GM23338 (cell line): ENCODE data around the gene DNAH8. TPM values are rescaled to one million over a fixed set of nuclear protein-coding genes. Genes with fewer than 3 reads are reported as not detected.

Experiments used
- ATAC-seq: fragments of 200-7000 bp; cut with Tn5 transposase; 3 replicates; pipeline ENCODE4 v1.9.1; 2020
- DNase-seq: peaks from one replicate; pipeline ENCODE4 v3.0.0-alpha.2; 2015; ENCODE audit warnings: low spot score
- H2AFZ ChIP-seq: fragments of 200-600 bp; sonication (generic); 2 replicates; pipeline ENCODE4 v1.8.0; 2016; ENCODE audit warnings: antibody characterized with exemption, mild to moderate bottlenecking, moderate library complexity
- H3F3A ChIP-seq: fragments of 200-600 bp; sonication (generic); replicated peaks from 2 replicates; pipeline ENCODE4 v1.8.0; 2017; ENCODE audit warnings: antibody characterized with exemption, mixed run types, low read depth
- H3K27ac ChIP-seq: fragments of 200-600 bp; sonication (generic); 2 replicates; pipeline ENCODE4 v1.6.1; 2016; ENCODE audit warnings: low read depth
- H3K27me3 ChIP-seq: fragments of 200-600 bp; sonication (generic); 2 replicates; pipeline ENCODE4 v1.8.0; 2016; ENCODE audit warnings: mild to moderate bottlenecking, mixed run types, moderate library complexity; ENCODE audit not compliant: insufficient read depth
- H3K36me3 ChIP-seq: fragments of 200-600 bp; sonication (generic); 2 replicates; pipeline ENCODE4 v1.8.0; 2016; ENCODE audit warnings: mild to moderate bottlenecking; ENCODE audit not compliant: insufficient read depth
- H3K4me1 ChIP-seq: fragments of 200-600 bp; sonication (generic); 2 replicates; pipeline ENCODE4 v1.8.0; 2016; ENCODE audit warnings: mild to moderate bottlenecking, moderate library complexity; ENCODE audit not compliant: insufficient read depth
- H3K4me2 ChIP-seq: fragments of 200-600 bp; sonication (generic); 2 replicates; pipeline ENCODE4 v1.7.1; 2017; ENCODE audit warnings: mixed run types
- H3K4me3 ChIP-seq: fragments of 200-600 bp; sonication (generic); 2 replicates; pipeline ENCODE4 v1.6.1; 2016; ENCODE audit warnings: mixed run types
- H3K79me2 ChIP-seq: fragments of 200-600 bp; sonication (generic); replicated peaks from 2 replicates; pipeline ENCODE4 v1.8.0; 2017; ENCODE audit warnings: mild to moderate bottlenecking; ENCODE audit not compliant: insufficient read depth
- H3K9me2 ChIP-seq: fragments of 200-600 bp; sonication (generic); 2 replicates; pipeline ENCODE4 v1.8.0; 2017; ENCODE audit not compliant: insufficient read depth
- H4K20me1 ChIP-seq: fragments of 200-600 bp; sonication (generic); replicated peaks from 2 replicates; pipeline ENCODE4 v1.8.0; 2017; ENCODE audit warnings: mild to moderate bottlenecking; ENCODE audit not compliant: insufficient read depth
- H3K27ac Mint-ChIP-seq: 2 replicates; pipeline ENCODE4 v1.8.0; 2020; ENCODE audit warnings: inconsistent platforms, mild to moderate bottlenecking, moderate library complexity, mixed read lengths
- H3K27me3 Mint-ChIP-seq: 3 replicates; pipeline ENCODE4 v1.8.0; 2022; ENCODE audit warnings: low read depth, mild to moderate bottlenecking, moderate library complexity, mixed read lengths, inconsistent platforms; ENCODE audit not compliant: insufficient read depth, poor library complexity
- H3K36me3 Mint-ChIP-seq: 3 replicates; pipeline ENCODE4 v1.8.0; 2021; ENCODE audit warnings: low read depth, mild to moderate bottlenecking, inconsistent platforms, moderate library complexity, mixed read lengths
- H3K4me1 Mint-ChIP-seq: 3 replicates; pipeline ENCODE4 v1.8.0; 2020; ENCODE audit warnings: mild to moderate bottlenecking, inconsistent platforms, mixed read lengths
- H3K4me3 Mint-ChIP-seq: 3 replicates; pipeline ENCODE4 v1.8.0; 2021; ENCODE audit warnings: moderate library complexity, mild to moderate bottlenecking, inconsistent platforms, mixed read lengths
- H3K9me3 Mint-ChIP-seq: 3 replicates; pipeline ENCODE4 v1.8.0; 2020; ENCODE audit warnings: moderate library complexity, mild to moderate bottlenecking, inconsistent platforms, mixed read lengths
- EZH2 ChIP-seq: fragments of 200-600 bp; sonication (generic); IDR thresholded peaks from one replicate; pipeline ENCODE4 v1.8.0; 2017; ENCODE audit warnings: antibody characterized with exemption, mild to moderate bottlenecking, low read depth; ENCODE audit not compliant: unreplicated experiment
- EZH2phosphoT487 ChIP-seq: fragments of 200-600 bp; sonication (generic); IDR thresholded peaks from one replicate; pipeline ENCODE4 v1.8.1; 2018; ENCODE audit warnings: antibody characterized with exemption; ENCODE audit not compliant: unreplicated experiment
- JUNB ChIP-seq: IDR thresholded peaks from one replicate; pipeline ENCODE4 v1.6.1; 2016; ENCODE audit warnings: antibody characterized with exemption; ENCODE audit not compliant: unreplicated experiment
- NANOG ChIP-seq: IDR thresholded peaks from 2 replicates; pipeline ENCODE4 v1.6.1; 2016; ENCODE audit warnings: antibody characterized with exemption, borderline replicate concordance
- POLR2AphosphoS5 ChIP-seq: IDR thresholded peaks from 2 replicates; pipeline ENCODE4 v1.6.1; 2016; ENCODE audit warnings: antibody characterized with exemption, low read depth
- ZNF114 ChIP-seq: fragments of 250-450 bp; sonication (Bioruptor Pico); IDR thresholded peaks from 2 replicates; pipeline ENCODE4 v1.5.0; 2020; ENCODE audit warnings: mild to moderate bottlenecking, moderate library complexity
- polyA plus RNA-seq: library from polyadenylated mRNA; unstranded; fragments of >200 nt; fragmentation: Nextera tagmentation; extraction: Ambion mirVana; gene quantifications from 2 replicates; pipeline ENCODE4 v1.2.1, GENCODE V29; 2016
- total RNA-seq: library from RNA; depleted of rRNA; stranded (reverse); fragments of >200 nt; shearing (Covaris generic); gene quantifications from 2 replicates; pipeline ENCODE4 v1.2.3, GENCODE V29; 2014
- TF ChIP-seq, protein P1 (sequence below): IDR thresholded peaks from one replicate; pipeline ENCODE4 v1.6.1; 2018; ENCODE audit warnings: antibody characterized with exemption; ENCODE audit not compliant: unreplicated experiment
- TF ChIP-seq, protein P2 (sequence below): IDR thresholded peaks from 2 replicates; pipeline ENCODE4 v1.6.1; 2016; ENCODE audit warnings: antibody characterized with exemption
- TF ChIP-seq, protein P3 (sequence below): fragments of 250-450 bp; sonication (Bioruptor Pico); IDR thresholded peaks from 2 replicates; pipeline ENCODE4 v1.5.0; 2020; ENCODE audit warnings: mild to moderate bottlenecking, moderate library complexity
- TF ChIP-seq, protein P4 (sequence below), 2 experiments: fragments of 200-600 bp in 1 of 2; sonication (generic) in 1 of 2; conservative IDR thresholded peaks; 2 replicates each; pipeline versions ENCODE4 v1.5.1 to v1.6.1; 2016 to 2017; ENCODE audit warnings: antibody characterized with exemption in 2 of 2, low read depth in 2 of 2, mild to moderate bottlenecking in 2 of 2, moderate library complexity in 1 of 2

DNAH8 gene
- total and polyA plus RNA-seq, 2 experiments from 2014 or later: 0.02 TPM; not detected in 1

DNA sequence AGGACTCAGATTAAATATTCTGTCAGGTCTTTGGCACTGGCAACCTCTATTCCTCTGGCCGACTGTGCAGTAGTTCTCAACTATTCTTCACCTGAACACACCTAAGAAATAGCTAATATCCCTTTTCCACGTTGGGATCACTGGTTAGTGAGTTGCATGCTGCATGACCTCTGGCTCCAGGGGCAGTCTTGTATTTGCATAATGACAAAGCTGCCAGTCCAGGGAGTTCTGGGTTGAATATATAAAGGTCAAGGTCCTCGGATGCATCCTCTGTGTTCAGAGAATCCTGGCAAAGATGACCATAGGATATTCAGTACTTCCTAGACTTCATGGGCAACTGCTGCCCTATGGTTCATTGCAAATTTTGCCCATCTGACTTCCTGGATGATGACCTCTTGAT lies 131.2 kb downstream of the DNAH8 start:
- H3K9me2 ChIP-seq: no peaks in the 10 kb centered on the region
- ATAC-seq: no peak
- H3K4me2 ChIP-seq: no peak overlapping the region
- H3K4me3 ChIP-seq: no peak overlapping the region
- H3K4me1 ChIP-seq: peaks cover 4% of the 10 kb centered on the region; the same call in 1 of the 2 replicates
- no peaks in the 10 kb centered on the region for H3K36me3 ChIP-seq
- H3K79me2 ChIP-seq: no peaks in the 10 kb centered on the region
- Mint-ChIP-seq H3K4me3 (no peak overlapping the region), H3K4me1 (peaks cover 20% of the 10 kb centered on the region), H3K27ac (no peak overlapping the region), H3K27me3 (no peaks in the 10 kb centered on the region), H3K9me3 (no peaks in the 10 kb centered on the region), H3K36me3 (no peaks in the 10 kb centered on the region)
- no peaks in the 10 kb centered on the region for H3K27me3 ChIP-seq
- no peaks in the 10 kb centered on the region for H4K20me1 ChIP-seq
- H3F3A ChIP-seq: no peaks in the 10 kb centered on the region
- H2AFZ ChIP-seq: no peak overlapping the region
- H3K27ac ChIP-seq: no peak overlapping the region
- no peak for DNase-seq
- no peak for TF ChIP-seq POLR2AphosphoS5

DNA sequence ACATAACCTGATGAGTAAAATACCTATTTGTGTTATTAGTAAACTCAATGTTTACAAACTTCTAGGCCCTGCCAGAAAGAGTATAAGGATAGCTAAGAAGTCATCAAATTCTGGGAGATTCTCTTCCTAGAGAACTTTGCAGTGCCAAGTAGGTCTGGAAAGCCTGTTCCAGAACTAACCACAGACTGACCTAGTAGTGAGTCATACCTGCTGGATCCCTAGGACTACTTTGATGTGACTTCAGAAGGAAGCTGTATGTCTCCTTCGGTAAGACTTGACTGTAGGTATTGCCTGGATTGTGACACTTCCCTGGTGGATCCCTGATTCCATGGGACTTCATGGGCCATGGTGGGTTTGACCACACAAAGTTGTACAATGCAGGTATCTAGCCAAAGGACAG lies 131.7 kb downstream of the DNAH8 start:
- no peak overlapping the region for H3K4me2 ChIP-seq
- H3K9me3 Mint-ChIP-seq: no peaks in the 10 kb centered on the region
- no peak overlapping the region for H3K4me3 Mint-ChIP-seq
- H3K36me3 Mint-ChIP-seq: no peaks in the 10 kb centered on the region
- H3F3A ChIP-seq: no peaks in the 10 kb centered on the region
- H3K27ac Mint-ChIP-seq: no peak overlapping the region
- no peaks in the 10 kb centered on the region for H4K20me1 ChIP-seq
- H3K36me3 ChIP-seq: no peaks in the 10 kb centered on the region
- no peak overlapping the region for H2AFZ ChIP-seq
- H3K27me3 Mint-ChIP-seq: no peaks in the 10 kb centered on the region
- no peaks in the 10 kb centered on the region for H3K27me3 ChIP-seq
- ATAC-seq (no peak), DNase-seq (no peak)
- no peaks in the 10 kb centered on the region for H3K79me2 ChIP-seq
- H3K4me3 ChIP-seq: no peak overlapping the region
- H3K4me1 ChIP-seq: peaks cover 5% of the 10 kb centered on the region
- H3K4me1 Mint-ChIP-seq: peaks cover 20% of the 10 kb centered on the region
- no peaks in the 10 kb centered on the region for H3K9me2 ChIP-seq
- H3K27ac ChIP-seq: no peak overlapping the region
- TF ChIP-seq, protein P1, sequence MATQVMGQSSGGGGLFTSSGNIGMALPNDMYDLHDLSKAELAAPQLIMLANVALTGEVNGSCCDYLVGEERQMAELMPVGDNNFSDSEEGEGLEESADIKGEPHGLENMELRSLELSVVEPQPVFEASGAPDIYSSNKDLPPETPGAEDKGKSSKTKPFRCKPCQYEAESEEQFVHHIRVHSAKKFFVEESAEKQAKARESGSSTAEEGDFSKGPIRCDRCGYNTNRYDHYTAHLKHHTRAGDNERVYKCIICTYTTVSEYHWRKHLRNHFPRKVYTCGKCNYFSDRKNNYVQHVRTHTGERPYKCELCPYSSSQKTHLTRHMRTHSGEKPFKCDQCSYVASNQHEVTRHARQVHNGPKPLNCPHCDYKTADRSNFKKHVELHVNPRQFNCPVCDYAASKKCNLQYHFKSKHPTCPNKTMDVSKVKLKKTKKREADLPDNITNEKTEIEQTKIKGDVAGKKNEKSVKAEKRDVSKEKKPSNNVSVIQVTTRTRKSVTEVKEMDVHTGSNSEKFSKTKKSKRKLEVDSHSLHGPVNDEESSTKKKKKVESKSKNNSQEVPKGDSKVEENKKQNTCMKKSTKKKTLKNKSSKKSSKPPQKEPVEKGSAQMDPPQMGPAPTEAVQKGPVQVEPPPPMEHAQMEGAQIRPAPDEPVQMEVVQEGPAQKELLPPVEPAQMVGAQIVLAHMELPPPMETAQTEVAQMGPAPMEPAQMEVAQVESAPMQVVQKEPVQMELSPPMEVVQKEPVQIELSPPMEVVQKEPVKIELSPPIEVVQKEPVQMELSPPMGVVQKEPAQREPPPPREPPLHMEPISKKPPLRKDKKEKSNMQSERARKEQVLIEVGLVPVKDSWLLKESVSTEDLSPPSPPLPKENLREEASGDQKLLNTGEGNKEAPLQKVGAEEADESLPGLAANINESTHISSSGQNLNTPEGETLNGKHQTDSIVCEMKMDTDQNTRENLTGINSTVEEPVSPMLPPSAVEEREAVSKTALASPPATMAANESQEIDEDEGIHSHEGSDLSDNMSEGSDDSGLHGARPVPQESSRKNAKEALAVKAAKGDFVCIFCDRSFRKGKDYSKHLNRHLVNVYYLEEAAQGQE: no peak
- TF ChIP-seq POLR2AphosphoS5 (no peak), JUNB (no peak), NANOG (no peak), EZH2 (no peak), EZH2phosphoT487 (no peak), ZNF114 (CRISPR knock-in tag) (no peak)
- TF ChIP-seq, protein P2, sequence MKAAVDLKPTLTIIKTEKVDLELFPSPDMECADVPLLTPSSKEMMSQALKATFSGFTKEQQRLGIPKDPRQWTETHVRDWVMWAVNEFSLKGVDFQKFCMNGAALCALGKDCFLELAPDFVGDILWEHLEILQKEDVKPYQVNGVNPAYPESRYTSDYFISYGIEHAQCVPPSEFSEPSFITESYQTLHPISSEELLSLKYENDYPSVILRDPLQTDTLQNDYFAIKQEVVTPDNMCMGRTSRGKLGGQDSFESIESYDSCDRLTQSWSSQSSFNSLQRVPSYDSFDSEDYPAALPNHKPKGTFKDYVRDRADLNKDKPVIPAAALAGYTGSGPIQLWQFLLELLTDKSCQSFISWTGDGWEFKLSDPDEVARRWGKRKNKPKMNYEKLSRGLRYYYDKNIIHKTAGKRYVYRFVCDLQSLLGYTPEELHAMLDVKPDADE: no peak
- TF ChIP-seq, protein P3, sequence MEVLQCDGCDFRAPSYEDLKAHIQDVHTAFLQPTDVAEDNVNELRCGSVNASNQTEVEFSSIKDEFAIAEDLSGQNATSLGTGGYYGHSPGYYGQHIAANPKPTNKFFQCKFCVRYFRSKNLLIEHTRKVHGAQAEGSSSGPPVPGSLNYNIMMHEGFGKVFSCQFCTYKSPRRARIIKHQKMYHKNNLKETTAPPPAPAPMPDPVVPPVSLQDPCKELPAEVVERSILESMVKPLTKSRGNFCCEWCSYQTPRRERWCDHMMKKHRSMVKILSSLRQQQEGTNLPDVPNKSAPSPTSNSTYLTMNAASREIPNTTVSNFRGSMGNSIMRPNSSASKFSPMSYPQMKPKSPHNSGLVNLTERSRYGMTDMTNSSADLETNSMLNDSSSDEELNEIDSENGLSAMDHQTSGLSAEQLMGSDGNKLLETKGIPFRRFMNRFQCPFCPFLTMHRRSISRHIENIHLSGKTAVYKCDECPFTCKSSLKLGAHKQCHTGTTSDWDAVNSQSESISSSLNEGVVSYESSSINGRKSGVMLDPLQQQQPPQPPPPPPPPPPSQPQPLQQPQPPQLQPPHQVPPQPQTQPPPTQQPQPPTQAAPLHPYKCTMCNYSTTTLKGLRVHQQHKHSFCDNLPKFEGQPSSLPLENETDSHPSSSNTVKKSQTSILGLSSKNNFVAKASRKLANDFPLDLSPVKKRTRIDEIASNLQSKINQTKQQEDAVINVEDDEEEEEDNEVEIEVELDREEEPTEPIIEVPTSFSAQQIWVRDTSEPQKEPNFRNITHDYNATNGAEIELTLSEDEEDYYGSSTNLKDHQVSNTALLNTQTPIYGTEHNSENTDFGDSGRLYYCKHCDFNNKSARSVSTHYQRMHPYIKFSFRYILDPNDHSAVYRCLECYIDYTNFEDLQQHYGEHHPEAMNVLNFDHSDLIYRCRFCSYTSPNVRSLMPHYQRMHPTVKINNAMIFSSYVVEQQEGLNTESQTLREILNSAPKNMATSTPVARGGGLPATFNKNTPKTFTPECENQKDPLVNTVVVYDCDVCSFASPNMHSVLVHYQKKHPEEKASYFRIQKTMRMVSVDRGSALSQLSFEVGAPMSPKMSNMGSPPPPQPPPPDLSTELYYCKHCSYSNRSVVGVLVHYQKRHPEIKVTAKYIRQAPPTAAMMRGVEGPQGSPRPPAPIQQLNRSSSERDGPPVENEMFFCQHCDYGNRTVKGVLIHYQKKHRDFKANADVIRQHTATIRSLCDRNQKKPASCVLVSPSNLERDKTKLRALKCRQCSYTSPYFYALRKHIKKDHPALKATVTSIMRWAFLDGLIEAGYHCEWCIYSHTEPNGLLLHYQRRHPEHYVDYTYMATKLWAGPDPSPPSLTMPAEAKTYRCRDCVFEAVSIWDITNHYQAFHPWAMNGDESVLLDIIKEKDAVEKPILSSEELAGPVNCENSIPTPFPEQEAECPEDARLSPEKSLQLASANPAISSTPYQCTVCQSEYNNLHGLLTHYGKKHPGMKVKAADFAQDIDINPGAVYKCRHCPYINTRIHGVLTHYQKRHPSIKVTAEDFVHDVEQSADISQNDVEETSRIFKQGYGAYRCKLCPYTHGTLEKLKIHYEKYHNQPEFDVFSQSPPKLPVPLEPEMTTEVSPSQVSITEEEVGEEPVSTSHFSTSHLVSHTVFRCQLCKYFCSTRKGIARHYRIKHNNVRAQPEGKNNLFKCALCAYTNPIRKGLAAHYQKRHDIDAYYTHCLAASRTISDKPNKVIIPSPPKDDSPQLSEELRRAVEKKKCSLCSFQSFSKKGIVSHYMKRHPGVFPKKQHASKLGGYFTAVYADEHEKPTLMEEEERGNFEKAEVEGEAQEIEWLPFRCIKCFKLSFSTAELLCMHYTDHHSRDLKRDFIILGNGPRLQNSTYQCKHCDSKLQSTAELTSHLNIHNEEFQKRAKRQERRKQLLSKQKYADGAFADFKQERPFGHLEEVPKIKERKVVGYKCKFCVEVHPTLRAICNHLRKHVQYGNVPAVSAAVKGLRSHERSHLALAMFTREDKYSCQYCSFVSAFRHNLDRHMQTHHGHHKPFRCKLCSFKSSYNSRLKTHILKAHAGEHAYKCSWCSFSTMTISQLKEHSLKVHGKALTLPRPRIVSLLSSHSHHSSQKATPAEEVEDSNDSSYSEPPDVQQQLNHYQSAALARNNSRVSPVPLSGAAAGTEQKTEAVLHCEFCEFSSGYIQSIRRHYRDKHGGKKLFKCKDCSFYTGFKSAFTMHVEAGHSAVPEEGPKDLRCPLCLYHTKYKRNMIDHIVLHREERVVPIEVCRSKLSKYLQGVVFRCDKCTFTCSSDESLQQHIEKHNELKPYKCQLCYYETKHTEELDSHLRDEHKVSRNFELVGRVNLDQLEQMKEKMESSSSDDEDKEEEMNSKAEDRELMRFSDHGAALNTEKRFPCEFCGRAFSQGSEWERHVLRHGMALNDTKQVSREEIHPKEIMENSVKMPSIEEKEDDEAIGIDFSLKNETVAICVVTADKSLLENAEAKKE: no peak
- TF ChIP-seq, protein P4, sequence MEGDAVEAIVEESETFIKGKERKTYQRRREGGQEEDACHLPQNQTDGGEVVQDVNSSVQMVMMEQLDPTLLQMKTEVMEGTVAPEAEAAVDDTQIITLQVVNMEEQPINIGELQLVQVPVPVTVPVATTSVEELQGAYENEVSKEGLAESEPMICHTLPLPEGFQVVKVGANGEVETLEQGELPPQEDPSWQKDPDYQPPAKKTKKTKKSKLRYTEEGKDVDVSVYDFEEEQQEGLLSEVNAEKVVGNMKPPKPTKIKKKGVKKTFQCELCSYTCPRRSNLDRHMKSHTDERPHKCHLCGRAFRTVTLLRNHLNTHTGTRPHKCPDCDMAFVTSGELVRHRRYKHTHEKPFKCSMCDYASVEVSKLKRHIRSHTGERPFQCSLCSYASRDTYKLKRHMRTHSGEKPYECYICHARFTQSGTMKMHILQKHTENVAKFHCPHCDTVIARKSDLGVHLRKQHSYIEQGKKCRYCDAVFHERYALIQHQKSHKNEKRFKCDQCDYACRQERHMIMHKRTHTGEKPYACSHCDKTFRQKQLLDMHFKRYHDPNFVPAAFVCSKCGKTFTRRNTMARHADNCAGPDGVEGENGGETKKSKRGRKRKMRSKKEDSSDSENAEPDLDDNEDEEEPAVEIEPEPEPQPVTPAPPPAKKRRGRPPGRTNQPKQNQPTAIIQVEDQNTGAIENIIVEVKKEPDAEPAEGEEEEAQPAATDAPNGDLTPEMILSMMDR (conservative IDR thresholded peaks at IDR 0.05; ENCODE audit: low read depth in 2 of 2): no peak
